GM12801 (cell line): ENCODE measurements around the gene PERCC1.

ENCODE experiments used
- CTCF ChIP-seq: IDR thresholded peaks from one replicate; pipeline ENCODE4 v1.5.1; 2011; ENCODE audit warnings: control low read depth; ENCODE audit not compliant: insufficient read length; ENCODE audit errors: extremely low read depth

Gene PERCC1

DNA sequence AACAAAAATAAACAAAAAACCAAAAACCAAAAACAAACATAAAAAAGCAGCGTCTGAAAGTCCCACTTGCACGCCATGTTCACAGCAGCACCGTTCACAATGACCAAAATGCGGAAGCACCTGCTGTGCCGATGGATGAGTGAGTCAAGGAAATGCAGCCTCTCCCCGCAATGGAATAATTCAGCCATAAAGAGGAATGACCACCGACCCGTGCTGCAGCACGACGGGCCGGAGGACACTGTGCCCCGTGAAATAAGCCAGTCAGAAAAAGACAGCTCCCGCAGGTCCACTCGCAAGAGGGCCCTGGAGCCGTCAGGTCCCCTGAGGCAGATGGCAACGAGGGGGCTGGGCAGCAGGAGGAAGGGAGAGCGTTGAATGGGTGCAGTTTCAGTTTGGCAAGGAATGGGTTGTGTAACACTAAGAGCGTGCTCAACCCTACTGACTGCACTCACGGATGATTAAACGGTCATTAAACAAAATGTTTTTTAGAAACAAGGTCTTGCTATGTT is 38.9 kb downstream of the PERCC1 start:
- no peak for TF ChIP-seq CTCF

DNA sequence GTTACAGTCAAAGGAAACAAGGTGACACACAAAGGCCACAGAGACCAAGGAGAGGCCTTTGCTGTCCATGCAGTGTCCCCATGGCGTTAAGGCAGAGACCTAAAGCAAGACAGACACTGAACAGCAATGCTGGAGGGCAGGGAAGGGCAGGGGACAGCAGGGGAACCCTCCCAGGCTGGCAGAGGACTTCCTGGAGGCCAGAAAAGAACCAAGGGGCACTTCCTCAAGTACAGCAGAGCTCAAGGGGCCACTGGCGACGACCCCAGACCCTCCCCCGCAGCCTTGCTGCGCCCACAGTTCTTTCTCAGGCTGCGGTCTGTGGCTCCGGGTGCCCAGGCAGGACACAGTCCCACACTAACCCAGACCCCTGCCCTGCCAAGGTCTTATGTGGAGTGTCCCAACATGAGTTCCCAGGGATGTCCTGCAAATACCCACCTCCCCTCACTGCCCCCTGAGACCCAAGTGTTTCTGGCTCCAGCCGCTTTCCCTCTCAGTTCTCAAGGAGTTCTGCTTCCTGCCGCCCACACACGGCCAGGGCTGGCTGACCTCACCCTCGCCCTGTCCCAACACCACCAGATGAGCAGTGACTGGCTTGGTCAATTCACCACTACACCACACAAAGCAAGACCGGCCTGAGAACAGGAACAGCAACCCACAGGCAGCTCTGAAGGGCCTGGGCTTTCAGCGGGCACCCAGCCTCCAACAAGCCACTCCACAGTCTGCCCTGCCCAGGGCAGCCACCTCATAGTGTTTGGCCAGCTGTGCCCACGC is 39.8 kb downstream of the PERCC1 start:
- TF ChIP-seq CTCF = no peak

DNA sequence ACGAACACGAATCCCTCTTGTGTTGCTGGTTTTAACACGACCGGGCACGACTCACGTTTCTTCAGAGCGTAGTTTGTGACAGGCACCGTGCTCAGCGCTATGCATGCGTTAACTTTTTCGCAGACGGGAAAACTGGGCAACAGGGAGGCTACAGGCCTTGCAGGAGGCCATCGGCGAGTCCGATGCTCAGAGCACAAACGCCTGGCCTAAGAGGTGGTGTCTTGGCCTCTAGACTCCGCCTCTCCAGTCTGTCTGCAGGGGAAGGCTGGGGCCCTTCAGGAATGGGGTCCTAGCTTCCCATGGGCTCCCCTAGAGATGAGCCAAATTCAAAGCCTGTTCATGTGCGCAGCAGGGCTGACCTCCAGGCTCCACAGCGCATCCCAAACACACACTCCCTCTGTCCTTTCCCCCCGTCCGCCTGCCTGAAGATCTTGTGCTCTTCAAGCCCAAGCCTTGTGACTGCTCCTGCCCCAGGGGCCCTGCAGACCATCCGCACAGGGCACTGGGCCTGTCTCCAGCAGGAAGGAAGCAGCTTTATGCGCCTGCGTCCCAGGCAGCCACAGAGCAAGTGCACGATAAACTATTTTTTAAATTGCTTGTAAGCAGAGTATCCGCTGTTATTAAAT is 40.8 kb downstream of the PERCC1 start:
- TF ChIP-seq CTCF = no peak

- TF ChIP-seq CTCF = no peak
Observed at GRCh38 chr16:1472974-1473373, 42.1 kb downstream of the PERCC1 start.

DNA sequence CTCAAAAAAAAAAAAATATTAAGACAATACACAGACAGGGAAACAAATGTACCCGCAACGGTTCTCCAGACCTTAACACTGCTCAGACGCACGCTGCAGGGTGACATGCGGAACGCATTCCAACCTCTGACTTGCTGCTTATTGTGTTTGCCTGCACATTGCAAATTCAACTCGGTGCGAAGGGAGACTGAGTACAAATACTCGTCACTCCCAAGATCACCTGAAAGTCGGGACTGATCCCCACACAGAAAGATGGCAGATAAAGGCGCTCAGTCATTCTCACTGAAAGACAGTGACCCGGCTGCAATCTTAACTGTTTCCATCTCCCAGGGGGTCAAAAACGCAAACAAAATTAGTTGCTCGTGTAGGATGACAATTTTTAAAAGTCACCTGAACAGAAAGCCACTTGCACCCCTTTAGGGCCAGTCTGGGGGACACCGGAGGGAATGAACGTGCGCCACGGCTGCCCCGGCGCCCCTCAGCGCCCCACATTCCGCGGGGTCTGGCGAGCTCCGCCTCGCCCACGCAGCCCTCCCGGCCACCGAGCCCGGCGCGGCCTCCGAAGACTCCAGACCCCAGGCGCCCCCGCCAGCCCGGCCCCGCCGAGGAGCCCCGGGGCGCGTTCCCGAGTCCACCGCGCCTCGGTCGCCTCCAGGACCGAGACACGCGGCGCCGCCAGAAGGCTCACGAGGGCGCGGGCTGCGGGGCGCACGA is 43.4 kb downstream of the PERCC1 start:
- TF ChIP-seq CTCF = no peak

DNA sequence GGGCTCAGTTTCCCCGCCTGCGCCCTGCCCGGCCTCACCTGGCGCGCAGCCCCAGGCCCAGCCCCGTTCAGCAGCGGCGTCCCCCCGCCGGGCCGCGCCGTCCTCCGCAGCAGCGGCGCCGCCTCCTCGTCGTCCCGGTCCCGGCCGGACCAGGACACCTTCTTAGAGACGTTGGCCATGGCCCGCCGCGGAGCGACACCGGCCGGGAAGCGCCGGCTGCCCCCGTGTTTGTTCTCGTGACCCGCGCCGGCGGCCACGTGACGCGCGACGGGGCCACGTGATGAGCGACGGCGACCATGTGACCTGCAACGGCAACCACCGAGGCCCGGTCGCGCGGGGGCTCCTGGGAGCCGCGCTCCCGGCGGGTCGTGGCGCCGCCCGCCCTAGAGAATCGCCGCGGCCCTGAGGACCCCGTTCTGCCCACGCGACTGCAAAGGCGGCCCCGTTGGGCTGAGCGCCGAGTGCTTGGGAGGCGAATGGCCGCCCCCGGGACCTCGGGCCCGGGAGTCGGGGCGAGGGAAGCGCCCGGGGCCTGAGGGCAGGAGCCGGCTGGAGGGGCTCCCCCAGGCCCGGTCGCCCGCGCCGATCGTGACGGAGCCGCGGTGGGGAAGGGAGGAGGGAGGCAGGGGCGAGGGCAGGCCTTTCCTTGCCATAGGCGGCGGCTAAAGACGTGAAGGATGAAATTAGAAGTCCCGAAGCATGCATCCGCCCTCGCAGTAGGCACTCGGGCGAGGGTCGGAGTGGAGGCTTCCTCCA is 44.1 kb downstream of the PERCC1 start, which contains the start of gene CLCN7:
Gene CLCN7, minus strand, starts transcription at position 233 of the 756 bp plus-strand sequence. Its CDS starts 54 bp downstream, at position 179.
- TF ChIP-seq CTCF = no peak

GRCh38 chr16:1475552-1476114 is 44.8 kb downstream of the PERCC1 start:
- TF ChIP-seq CTCF = no peak
